CD4-positive, CD25-positive, alpha-beta regulatory T cell (primary cell): ENCODE data around the gene AUTS2. TPM values are rescaled to one million over a fixed set of nuclear protein-coding genes. Genes with fewer than 3 reads are reported as not detected.

Experiments used
- ATAC-seq, 2 donors: fragments of 150-1000 bp; cut with Tn5 transposase; one replicate each; pipeline ENCODE4 v1.10.0; 2021; ENCODE audit warnings: low read depth in 2 of 2, moderate number of reproducible peaks in 2 of 2, moderate library complexity in 1 of 2
- DNase-seq, 3 donors: peaks; one replicate each; pipeline versions ENCODE4 v3.0.0 to v3.0.0-alpha.2; 2012 to 2022; ENCODE audit warnings: mixed read lengths in 1 of 3
- H3K27ac ChIP-seq: one replicate; pipeline ENCODE4 v1.7.0; 2013; ENCODE audit warnings: mild to moderate bottlenecking, low read length; ENCODE audit not compliant: insufficient read depth, poor library complexity, severe bottlenecking
- H3K27me3 ChIP-seq: one replicate; pipeline ENCODE4 v1.7.0; 2013; ENCODE audit warnings: low read length; ENCODE audit not compliant: control insufficient read depth, insufficient read depth
- H3K36me3 ChIP-seq: one replicate; pipeline ENCODE4 v1.7.0; 2013; ENCODE audit warnings: mild to moderate bottlenecking, low read length, moderate library complexity; ENCODE audit not compliant: control insufficient read depth, insufficient read depth
- H3K4me1 ChIP-seq: 2 replicates; pipeline ENCODE4 v1.7.0; 2013; ENCODE audit warnings: mild to moderate bottlenecking, low read length; ENCODE audit not compliant: insufficient read depth, control insufficient read depth, poor library complexity, severe bottlenecking
- H3K4me3 ChIP-seq: one replicate; pipeline ENCODE4 v1.7.0; 2013; ENCODE audit warnings: low read depth, mild to moderate bottlenecking, low read length, moderate library complexity
- H3K9me3 ChIP-seq, 2 experiments: 1 replicate in 1 of 2; 2 replicates in 1 of 2; pipeline ENCODE4 v1.7.0; 2013; ENCODE audit warnings: low read length in 2 of 2, mild to moderate bottlenecking in 1 of 2, moderate library complexity in 1 of 2; ENCODE audit not compliant: control insufficient read depth in 2 of 2
- H3K27ac Mint-ChIP-seq, 3 donors: one replicate each; pipeline ENCODE4 v1.8.0; 2020 to 2022; ENCODE audit warnings: mild to moderate bottlenecking in 3 of 3, mixed read lengths in 3 of 3, moderate library complexity in 2 of 3
- H3K27me3 Mint-ChIP-seq: one replicate; pipeline ENCODE4 v1.8.0; 2022; ENCODE audit warnings: mild to moderate bottlenecking, mixed read lengths
- H3K36me3 Mint-ChIP-seq: one replicate; pipeline ENCODE4 v1.8.0; 2020; ENCODE audit warnings: mixed read lengths
- H3K4me1 Mint-ChIP-seq, 4 donors: one replicate each; pipeline ENCODE4 v1.8.0; 2020 to 2022; ENCODE audit warnings: mixed read lengths in 4 of 4, mild to moderate bottlenecking in 1 of 4
- H3K4me3 Mint-ChIP-seq, 4 donors: one replicate each; pipeline ENCODE4 v1.8.0; 2020 to 2022; ENCODE audit warnings: mild to moderate bottlenecking in 4 of 4, mixed read lengths in 4 of 4, moderate library complexity in 3 of 4
- H3K9me3 Mint-ChIP-seq, 7 donors: one replicate each; pipeline ENCODE4 v1.8.0; 2020 to 2022; ENCODE audit warnings: mixed read lengths in 7 of 7, mild to moderate bottlenecking in 3 of 7, moderate library complexity in 2 of 7
- polyA plus RNA-seq, 4 donors: library from polyadenylated mRNA; unstranded; fragments of 300-500 nt; fragmentation: Illumina TruSeq; gene quantifications; one replicate each; pipeline ENCODE4 v1.2.3, GENCODE V29; 2021
- total RNA-seq: library from RNA; stranded (reverse); gene quantifications from one replicate; pipeline ENCODE4 v1.2.3, GENCODE V29; 2022

Gene AUTS2
- total and polyA plus RNA-seq, 5 donors from 2014 or later = 0.47 to 32.4 (median 0.74) TPM

GRCh38 chr7:69789563-69789962 is 191.3 kb downstream of the AUTS2 start:
- no peak overlapping the region for H3K27ac Mint-ChIP-seq
- H3K9me3 ChIP-seq = no peaks in the 10 kb centered on the region
- no peaks in the 10 kb centered on the region for H3K36me3 Mint-ChIP-seq
- H3K4me3 Mint-ChIP-seq = no peak overlapping the region
- no peaks in the 10 kb centered on the region for H3K4me1 ChIP-seq
- H3K9me3 Mint-ChIP-seq = peaks cover 0 to 3% (median 1%) of the 10 kb centered on the region in 7 donors
- no peak for DNase-seq
- peaks cover 4% of the 10 kb centered on the region for H3K27me3 Mint-ChIP-seq
- no peak overlapping the region for H3K4me3 ChIP-seq
- peaks cover 0 to 3% (median 0%) of the 10 kb centered on the region in 4 donors for H3K4me1 Mint-ChIP-seq
- no peak overlapping the region for H3K27ac ChIP-seq
- no peaks in the 10 kb centered on the region for H3K27me3 ChIP-seq
- H3K36me3 ChIP-seq = no peaks in the 10 kb centered on the region
- no peak for ATAC-seq

- Mint-ChIP-seq H3K4me3 (no peak overlapping the region), H3K36me3 (no peaks in the 10 kb centered on the region), H3K27me3 (peaks cover 4% of the 10 kb centered on the region), H3K9me3 (peaks cover 0 to 2% (median 0%) of the 10 kb centered on the region in 7 donors), H3K4me1 (peaks cover 0 to 3% (median 0%) of the 10 kb centered on the region in 4 donors), H3K27ac (no peak overlapping the region)
- no peak overlapping the region for H3K4me3 ChIP-seq
- no peak for DNase-seq
- no peaks in the 10 kb centered on the region for H3K27me3 ChIP-seq
- H3K27ac ChIP-seq = no peak overlapping the region
- H3K4me1 ChIP-seq = no peaks in the 10 kb centered on the region
- no peaks in the 10 kb centered on the region for H3K36me3 ChIP-seq
- ATAC-seq = no peak
- H3K9me3 ChIP-seq = no peaks in the 10 kb centered on the region
Measured at GRCh38 chr7:69790977-69791724, 192.9 kb downstream of the AUTS2 start.

- no peak overlapping the region for H3K4me3 Mint-ChIP-seq
- H3K27me3 Mint-ChIP-seq = peaks cover 4% of the 10 kb centered on the region
- no peaks in the 10 kb centered on the region for H3K36me3 ChIP-seq
- no peak overlapping the region for H3K4me3 ChIP-seq
- H3K27ac Mint-ChIP-seq = no peak overlapping the region
- no peak for ATAC-seq
- H3K27me3 ChIP-seq = no peaks in the 10 kb centered on the region
- no peak overlapping the region for H3K27ac ChIP-seq
- DNase-seq = no peak
- no peaks in the 10 kb centered on the region for H3K4me1 ChIP-seq
- H3K9me3 ChIP-seq = no peaks in the 10 kb centered on the region
- H3K9me3 Mint-ChIP-seq = peaks cover 0 to 2% (median 0%) of the 10 kb centered on the region in 7 donors
- peaks cover 0 to 3% (median 0%) of the 10 kb centered on the region in 4 donors for H3K4me1 Mint-ChIP-seq
- no peaks in the 10 kb centered on the region for H3K36me3 Mint-ChIP-seq
Measured at GRCh38 chr7:69791739-69792138, 193.5 kb downstream of the AUTS2 start.

- Mint-ChIP-seq H3K9me3 (peaks cover 0 to 2% (median 0%) of the 10 kb centered on the region in 7 donors), H3K4me3 (no peak overlapping the region), H3K27me3 (no peaks in the 10 kb centered on the region), H3K27ac (no peak overlapping the region), H3K4me1 (no peaks in the 10 kb centered on the region), H3K36me3 (no peaks in the 10 kb centered on the region)
- no peaks in the 10 kb centered on the region for H3K36me3 ChIP-seq
- DNase-seq (no peak), ATAC-seq (no peak)
- no peaks in the 10 kb centered on the region for H3K27me3 ChIP-seq
- no peak overlapping the region for H3K4me3 ChIP-seq
- H3K4me1 ChIP-seq = no peaks in the 10 kb centered on the region
- no peak overlapping the region for H3K27ac ChIP-seq
- no peaks in the 10 kb centered on the region for H3K9me3 ChIP-seq
Measured at GRCh38 chr7:69795932-69796331, 197.7 kb downstream of the AUTS2 start.

GRCh38 chr7:69796416-69796815 is 198.1 kb downstream of the AUTS2 start:
- no peak overlapping the region for H3K27ac ChIP-seq
- H3K4me1 ChIP-seq = no peaks in the 10 kb centered on the region
- Mint-ChIP-seq H3K4me3 (no peak overlapping the region), H3K4me1 (no peaks in the 10 kb centered on the region), H3K27me3 (no peaks in the 10 kb centered on the region), H3K27ac (no peak overlapping the region), H3K9me3 (peaks cover 0 to 3% (median 0%) of the 10 kb centered on the region in 7 donors), H3K36me3 (no peaks in the 10 kb centered on the region)
- no peaks in the 10 kb centered on the region for H3K36me3 ChIP-seq
- no peak overlapping the region for H3K4me3 ChIP-seq
- DNase-seq (no peak), ATAC-seq (no peak)
- H3K9me3 ChIP-seq = no peaks in the 10 kb centered on the region
- no peaks in the 10 kb centered on the region for H3K27me3 ChIP-seq

GRCh38 chr7:69799048-69799697 is 200.9 kb downstream of the AUTS2 start:
- Histone ChIP-seq H3K27ac (no peak overlapping the region), H3K36me3 (no peaks in the 10 kb centered on the region), H3K4me3 (no peak overlapping the region), H3K27me3 (no peaks in the 10 kb centered on the region), H3K9me3 (no peaks in the 10 kb centered on the region), H3K4me1 (no peaks in the 10 kb centered on the region)
- DNase-seq = no peak
- Mint-ChIP-seq H3K36me3 (no peaks in the 10 kb centered on the region), H3K27ac (no peak overlapping the region), H3K9me3 (peaks cover 0 to 2% (median 0%) of the 10 kb centered on the region in 7 donors), H3K4me3 (no peak overlapping the region), H3K4me1 (no peaks in the 10 kb centered on the region), H3K27me3 (peaks cover 4% of the 10 kb centered on the region)
- no peak for ATAC-seq

- Histone ChIP-seq H3K36me3 (no peaks in the 10 kb centered on the region), H3K9me3 (no peaks in the 10 kb centered on the region), H3K4me3 (no peak overlapping the region), H3K27me3 (no peaks in the 10 kb centered on the region), H3K27ac (no peak overlapping the region), H3K4me1 (no peaks in the 10 kb centered on the region)
- Mint-ChIP-seq H3K27ac (no peak overlapping the region), H3K27me3 (peaks cover 9% of the 10 kb centered on the region), H3K4me1 (no peaks in the 10 kb centered on the region), H3K4me3 (no peak overlapping the region), H3K36me3 (no peaks in the 10 kb centered on the region), H3K9me3 (peaks cover 0 to 2% (median under 1%) of the 10 kb centered on the region in 7 donors)
- no peak for DNase-seq
- no peak for ATAC-seq
Measured at GRCh38 chr7:69799990-69800389, 201.7 kb downstream of the AUTS2 start.
